Smooth muscle cell of the brain vasculature (primary cell): ENCODE data around the gene MED13L.
"Not testable (repeated sequence)": the region's sequence is repeated elsewhere in the genome, so short reads cannot be mapped to it uniquely, and the experiment has no call there.

Experiments
- DNase-seq: peaks from one replicate; pipeline ENCODE4 v3.0.0-alpha.2; 2012; ENCODE audit warnings: low read depth, low spot score

Gene MED13L

GRCh38 chr12:115976829-115977228 lies 300.7 kb downstream of the MED13L start:
- not testable (repeated sequence) for DNase-seq

- DNase-seq, result no peak
Observed at GRCh38 chr12:115975411-115975810, 302.1 kb downstream of the MED13L start.

- no peak for DNase-seq
Observed at GRCh38 chr12:115973968-115974724, 303.3 kb downstream of the MED13L start.

- no peak for DNase-seq
Observed at GRCh38 chr12:115973066-115973465, 304.4 kb downstream of the MED13L start.

- DNase-seq, result no peak
Observed at GRCh38 chr12:115972241-115972640, 305.3 kb downstream of the MED13L start.

- DNase-seq, result no peak
Observed at GRCh38 chr12:115968211-115968610, 309.3 kb downstream of the MED13L start.

- DNase-seq, result no peak
Observed at GRCh38 chr12:115966376-115966775, 311.1 kb downstream of the MED13L start.

GRCh38 chr12:115964626-115965025 lies 312.9 kb downstream of the MED13L start:
- DNase-seq, result no peak

- no peak for DNase-seq
Observed at GRCh38 chr12:115964214-115964613, 313.3 kb downstream of the MED13L start.

GRCh38 chr12:115962216-115962615 lies 315.3 kb downstream of the MED13L start:
- no peak for DNase-seq

GRCh38 chr12:115960868-115961802 lies 316.4 kb downstream of the MED13L start:
- no peak for DNase-seq

- DNase-seq, result no peak
Observed at GRCh38 chr12:115957686-115958290, 319.7 kb downstream of the MED13L start.

- no peak for DNase-seq
Observed at GRCh38 chr12:115956659-115957058, 320.8 kb downstream of the MED13L start.

- no peak for DNase-seq
Observed at GRCh38 chr12:115956236-115956635, 321.3 kb downstream of the MED13L start.

GRCh38 chr12:115953450-115953849 lies 324.0 kb downstream of the MED13L start:
- no peak for DNase-seq

GRCh38 chr12:115953031-115953430 lies 324.5 kb downstream of the MED13L start:
- DNase-seq, result no peak

GRCh38 chr12:115950959-115951358 lies 326.5 kb downstream of the MED13L start:
- DNase-seq, result no peak

GRCh38 chr12:115949675-115950074 lies 327.8 kb downstream of the MED13L start:
- DNase-seq, result no peak

GRCh38 chr12:115947696-115948062 lies 329.8 kb downstream of the MED13L start:
- DNase-seq, result no peak

GRCh38 chr12:115946867-115947695 lies 330.4 kb downstream of the MED13L start:
- no peak for DNase-seq

GRCh38 chr12:115946092-115946491 lies 331.4 kb downstream of the MED13L start:
- DNase-seq, result no peak
